Mononuclear cell (primary cell): ENCODE results near the gene CD300A. TPM values are rescaled to one million over a fixed set of nuclear protein-coding genes. Genes with fewer than 3 reads are reported as not detected.
"Not testable (repeated sequence)": the region's sequence is repeated elsewhere in the genome, so short reads cannot be mapped to it uniquely, and the experiment has no call there.

Source experiments
- H3K27me3 ChIP-seq: 2 replicates; pipeline ENCODE4 v1.6.0; 2011; ENCODE audit warnings: low read length, control low read depth; ENCODE audit not compliant: insufficient read depth
- H3K4me1 ChIP-seq: 2 replicates; pipeline ENCODE4 v1.5.1; 2011; ENCODE audit warnings: mild to moderate bottlenecking, low read length, control low read depth; ENCODE audit not compliant: insufficient read depth
- H3K4me3 ChIP-seq: 2 replicates; pipeline ENCODE4 v1.5.1; 2011; ENCODE audit warnings: mild to moderate bottlenecking, low read length, moderate library complexity
- H3K9me3 ChIP-seq: 2 replicates; pipeline ENCODE4 v1.5.1; 2011; ENCODE audit warnings: low read depth, mild to moderate bottlenecking, control low read depth, low read length
- total RNA-seq: library from RNA; depleted of rRNA; stranded (reverse); fragments of >200 nt; gene quantifications from one replicate; pipeline ENCODE4 v1.2.3, GENCODE V29; 2012

CD300A gene
- total RNA-seq, 1 donor, result 20.8 TPM

DNA sequence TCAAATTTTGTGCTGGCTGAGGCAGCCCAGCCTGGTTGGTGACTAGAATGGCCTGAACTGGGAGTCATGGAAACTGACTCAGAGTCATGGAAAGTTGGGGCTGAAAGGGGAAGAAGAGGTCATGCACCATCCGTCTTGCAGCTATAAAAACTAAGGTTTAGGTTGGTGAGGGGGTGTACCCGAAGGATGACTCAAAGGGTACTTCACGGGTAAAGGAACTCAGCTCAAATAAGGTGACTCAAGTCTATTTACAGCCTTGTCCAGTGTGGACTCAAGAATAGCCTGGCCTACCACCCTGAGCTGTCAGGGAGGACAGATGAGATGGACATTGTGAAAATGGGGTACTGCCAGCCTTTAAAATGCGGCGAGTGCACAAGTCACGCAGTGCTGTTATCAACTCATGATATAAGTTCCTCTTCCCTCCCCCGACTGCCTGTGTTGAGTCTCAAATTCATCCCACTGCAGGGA, 46.2 kb downstream of the CD300A start:
- Histone ChIP-seq H3K4me1 (peaks cover 25% of the 10 kb centered on the region), H3K4me3 (no peak overlapping the region), H3K9me3 (no peaks in the 10 kb centered on the region), H3K27me3 (no peaks in the 10 kb centered on the region)

DNA sequence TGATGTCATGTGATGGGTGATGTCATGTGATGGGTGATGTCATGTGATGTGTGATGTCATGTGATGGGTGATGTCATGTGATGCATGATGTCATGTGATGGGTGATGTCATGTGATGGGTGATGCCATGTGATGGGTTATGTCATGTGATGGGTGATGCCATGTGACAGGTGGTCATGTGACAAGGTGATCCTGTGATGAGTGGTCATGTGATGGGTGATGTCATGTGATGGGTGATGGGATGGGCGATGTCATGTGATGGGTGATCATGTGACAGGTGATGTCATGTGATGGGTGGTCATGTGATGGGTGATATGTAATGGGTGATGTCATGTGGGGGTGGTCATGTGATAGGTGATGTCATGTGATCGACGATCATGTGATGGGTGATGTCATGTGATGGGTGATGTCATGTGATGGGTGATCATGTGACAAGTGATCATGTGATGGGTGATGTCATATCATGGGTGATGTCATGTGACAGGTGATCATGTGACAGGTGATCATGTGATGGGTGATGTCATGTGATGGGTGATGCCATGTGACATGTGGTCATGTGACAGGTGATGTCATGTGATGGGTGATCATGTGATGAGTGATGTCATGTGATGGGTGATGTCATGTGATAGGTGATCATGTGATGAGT, 47.7 kb downstream of the CD300A start:
- no peak overlapping the region for H3K4me3 ChIP-seq
- H3K4me1 ChIP-seq, result peaks cover 25% of the 10 kb centered on the region
- H3K27me3 ChIP-seq, result no peaks in the 10 kb centered on the region
- no peaks in the 10 kb centered on the region for H3K9me3 ChIP-seq

DNA sequence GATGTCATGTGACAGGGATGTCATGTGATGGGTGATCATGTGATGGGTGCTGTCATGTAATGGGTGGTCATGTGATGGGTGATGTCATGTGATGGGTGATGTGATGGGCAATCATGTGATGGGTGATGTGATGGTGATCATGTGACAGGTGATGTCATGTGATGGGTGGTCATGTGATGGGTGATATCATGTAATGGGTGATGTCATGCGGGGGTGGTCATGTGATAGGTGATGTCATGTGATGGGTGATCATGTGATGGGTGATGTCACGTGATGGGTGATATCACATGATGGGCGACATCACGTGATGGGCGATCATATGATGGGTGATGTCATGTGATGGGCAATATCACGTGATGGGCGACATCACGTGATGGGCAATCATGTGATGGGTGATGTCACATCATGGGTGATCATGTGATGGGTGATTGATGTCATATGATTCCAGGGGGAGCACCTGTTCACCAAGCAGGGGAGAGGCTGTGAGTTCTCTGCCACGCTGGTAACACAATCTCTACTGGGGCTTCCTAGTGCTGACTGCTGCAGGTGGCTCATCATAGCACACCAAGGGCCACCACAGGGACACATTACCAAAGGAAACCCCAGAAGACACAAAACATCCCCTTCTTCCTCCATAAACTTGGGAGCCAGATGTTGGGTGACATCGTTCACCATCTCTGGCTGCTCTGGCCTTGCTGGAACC, 48.3 kb downstream of the CD300A start:
- Histone ChIP-seq H3K9me3 (no peaks in the 10 kb centered on the region), H3K4me3 (no peak overlapping the region), H3K27me3 (no peaks in the 10 kb centered on the region), H3K4me1 (peaks cover 32% of the 10 kb centered on the region)

DNA sequence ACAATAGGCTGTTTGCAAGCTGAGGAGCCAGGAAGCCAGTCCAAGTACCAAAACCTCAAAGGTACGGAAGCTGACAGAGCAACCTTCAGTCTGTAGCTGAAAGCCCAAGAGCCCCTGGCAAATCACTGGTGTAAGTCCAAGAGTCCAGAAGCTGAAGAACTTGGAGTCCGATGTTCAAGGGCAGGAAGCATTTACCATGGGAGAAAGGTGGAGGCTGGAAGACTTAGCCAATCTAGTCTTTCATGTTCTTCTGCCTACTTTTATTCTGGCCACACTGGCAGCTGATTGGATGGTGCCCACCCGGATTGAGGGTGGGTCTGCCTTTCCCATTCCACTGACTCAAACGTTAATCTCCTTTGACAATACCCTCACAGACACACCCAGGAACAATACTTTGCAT, 49.5 kb downstream of the CD300A start:
- H3K4me1 ChIP-seq, result peaks cover 44% of the 10 kb centered on the region
- no peaks in the 10 kb centered on the region for H3K27me3 ChIP-seq
- H3K9me3 ChIP-seq, result no peaks in the 10 kb centered on the region
- H3K4me3 ChIP-seq, result no peak overlapping the region

DNA sequence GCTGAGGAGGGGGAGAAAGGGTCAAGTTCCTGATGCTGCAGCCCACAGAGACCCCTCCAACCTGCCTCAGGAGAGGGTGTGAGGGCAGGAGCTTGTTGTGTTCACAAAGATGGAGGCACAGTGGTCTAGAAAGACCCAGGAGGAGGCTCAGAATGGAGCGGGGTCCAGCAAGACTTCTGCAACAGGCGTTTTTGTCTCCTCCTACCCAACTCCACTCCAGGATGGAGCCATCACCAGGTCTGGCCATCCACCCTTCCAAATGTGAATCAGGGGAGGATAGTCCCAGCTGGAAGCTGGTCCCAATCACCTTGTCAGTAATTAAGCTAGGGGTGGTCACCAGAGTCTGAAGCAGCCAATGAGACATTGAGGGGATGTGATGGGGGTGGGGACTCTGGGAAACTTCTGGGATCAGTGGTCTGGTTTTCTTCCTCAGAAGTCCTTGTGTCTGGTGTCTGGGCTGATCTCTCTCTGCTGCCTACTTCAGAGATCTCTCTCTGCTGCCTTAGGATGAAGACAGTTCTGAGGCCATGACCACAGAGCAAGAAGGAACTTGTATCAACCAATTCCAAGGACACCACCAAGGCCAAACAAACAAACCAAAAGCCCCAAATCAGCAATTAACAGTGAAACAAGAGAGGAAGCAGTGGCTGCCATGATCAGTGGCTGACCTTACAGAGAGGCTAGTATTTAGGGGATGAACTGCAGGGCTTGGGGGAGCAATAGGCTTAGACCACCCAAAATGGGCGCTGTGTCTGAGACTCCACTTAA, 50.3 kb downstream of the CD300A start:
- H3K4me3 ChIP-seq, result no peak overlapping the region
- no peaks in the 10 kb centered on the region for H3K27me3 ChIP-seq
- peaks cover 47% of the 10 kb centered on the region for H3K4me1 ChIP-seq
- H3K9me3 ChIP-seq, result no peaks in the 10 kb centered on the region

DNA sequence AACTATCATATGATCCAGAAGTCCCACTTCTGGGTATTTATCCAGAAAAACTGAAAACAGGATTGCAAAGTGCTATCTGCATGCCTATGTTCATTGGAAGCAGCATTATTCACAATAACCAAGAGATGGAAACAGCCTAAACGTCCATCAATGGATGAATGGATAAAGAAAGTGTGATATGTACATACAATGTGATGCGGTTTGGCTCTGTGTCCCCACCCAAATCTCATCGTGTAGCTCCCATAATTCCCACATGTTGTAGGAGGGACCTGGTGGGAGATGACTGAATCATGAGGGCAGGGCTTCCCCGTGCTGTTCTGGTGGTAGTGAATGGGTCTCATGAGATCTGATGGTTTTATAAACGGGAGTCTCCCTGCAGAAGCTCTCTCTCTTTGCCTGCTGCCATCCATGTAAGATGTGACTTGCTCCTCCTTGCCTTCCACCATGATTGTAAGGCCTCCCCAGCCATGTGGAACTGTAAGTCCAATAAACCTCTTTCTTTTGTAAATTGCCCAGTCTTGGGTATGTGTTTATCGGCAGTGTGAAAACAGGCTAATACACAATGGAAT, 52.1 kb downstream of the CD300A start:
- peaks cover 47% of the 10 kb centered on the region for H3K4me1 ChIP-seq
- H3K27me3 ChIP-seq, result not testable (repeated sequence)

DNA sequence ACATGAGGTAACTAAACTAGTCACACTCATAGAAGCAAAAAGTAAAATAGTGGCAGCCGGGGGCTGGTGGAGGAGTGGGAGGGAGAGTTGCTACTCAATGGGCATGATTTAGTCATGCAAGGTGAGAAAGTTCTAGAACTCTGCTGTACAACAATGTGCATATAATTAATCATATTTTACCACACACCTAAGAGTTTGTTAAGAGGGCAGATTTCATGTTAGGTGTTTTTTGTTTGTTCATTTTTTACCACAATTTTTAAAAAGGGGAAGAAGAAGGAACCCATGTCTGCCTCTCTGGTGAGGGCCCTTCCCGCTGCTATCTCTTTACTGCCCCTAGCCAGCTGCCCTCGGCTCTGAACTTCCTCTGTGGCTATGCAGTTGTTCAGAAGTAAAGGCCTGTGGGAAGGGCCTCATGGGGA, 53.6 kb downstream of the CD300A start:
- H3K9me3 ChIP-seq, result no peaks in the 10 kb centered on the region
- no peaks in the 10 kb centered on the region for H3K27me3 ChIP-seq
- H3K4me1 ChIP-seq, result peaks cover 60% of the 10 kb centered on the region
- no peak overlapping the region for H3K4me3 ChIP-seq

More for the DNA sequence above, 52.1 kb downstream of the CD300A start:
- not testable (repeated sequence) for H3K4me3 ChIP-seq, H3K9me3 ChIP-seq

DNA sequence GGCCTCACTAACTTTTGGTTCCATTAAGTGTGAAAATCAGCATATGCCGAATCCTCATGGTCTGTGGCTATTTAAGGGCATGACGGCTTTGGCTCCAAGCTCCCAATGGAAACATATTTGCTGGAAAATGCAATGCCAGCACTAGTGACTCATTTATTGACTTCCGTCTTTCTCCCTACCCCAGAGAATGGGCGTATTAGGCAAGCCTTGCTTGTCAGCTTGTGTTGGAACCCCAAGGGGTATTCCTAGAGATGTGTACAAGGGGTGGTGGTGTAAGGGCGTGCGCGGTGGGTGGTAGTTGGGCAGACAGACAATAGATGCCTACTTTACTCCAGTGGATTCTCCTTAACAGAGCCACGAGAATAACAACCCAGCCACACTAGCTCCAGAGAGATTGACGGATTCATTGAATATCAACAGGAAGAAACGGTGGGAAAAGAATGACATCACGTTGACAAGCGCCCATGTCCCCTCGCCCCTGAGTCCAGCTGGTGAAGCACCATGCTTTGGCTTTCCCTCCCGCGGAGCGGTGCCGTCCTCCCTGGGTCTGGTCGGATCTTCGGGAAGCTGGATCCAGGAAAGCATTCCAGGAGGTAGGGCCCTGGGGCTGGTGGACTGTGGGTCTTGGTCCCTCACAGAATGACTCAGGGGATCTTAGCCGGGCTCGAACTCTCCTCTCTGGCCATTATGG, 54.5 kb downstream of the CD300A start:
- H3K4me1 ChIP-seq, result peaks cover 68% of the 10 kb centered on the region
- H3K4me3 ChIP-seq, result no peak overlapping the region
- no peaks in the 10 kb centered on the region for H3K9me3 ChIP-seq
- H3K27me3 ChIP-seq, result no peaks in the 10 kb centered on the region

DNA sequence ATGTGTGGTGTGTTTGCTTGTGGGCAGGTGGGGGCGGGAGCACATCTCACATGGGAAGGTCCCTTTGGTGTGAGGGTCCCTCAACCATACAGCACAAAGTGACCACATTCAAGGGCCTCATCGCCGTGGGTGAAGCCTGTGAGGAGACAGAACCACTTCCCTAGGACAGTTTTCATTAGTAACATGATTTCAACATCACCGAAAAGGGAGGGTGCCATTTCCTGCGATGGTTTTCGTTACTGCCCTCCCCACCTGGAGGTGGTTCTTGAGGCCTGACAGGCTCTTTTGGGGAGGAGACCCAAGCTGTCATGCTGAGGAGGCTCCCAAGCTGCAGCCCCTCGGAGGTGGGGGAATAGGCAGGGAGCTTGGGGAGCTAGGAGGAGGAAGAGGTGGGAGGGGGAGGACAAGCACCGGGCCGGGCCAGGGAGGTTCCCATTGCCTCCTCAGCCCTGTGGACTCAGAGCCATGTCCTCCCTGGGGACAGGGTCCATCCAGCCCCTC, 55.3 kb downstream of the CD300A start:
- no peaks in the 10 kb centered on the region for H3K27me3 ChIP-seq
- H3K4me1 ChIP-seq, result peaks cover 76% of the 10 kb centered on the region
- H3K9me3 ChIP-seq, result no peaks in the 10 kb centered on the region
- H3K4me3 ChIP-seq, result no peak overlapping the region

DNA sequence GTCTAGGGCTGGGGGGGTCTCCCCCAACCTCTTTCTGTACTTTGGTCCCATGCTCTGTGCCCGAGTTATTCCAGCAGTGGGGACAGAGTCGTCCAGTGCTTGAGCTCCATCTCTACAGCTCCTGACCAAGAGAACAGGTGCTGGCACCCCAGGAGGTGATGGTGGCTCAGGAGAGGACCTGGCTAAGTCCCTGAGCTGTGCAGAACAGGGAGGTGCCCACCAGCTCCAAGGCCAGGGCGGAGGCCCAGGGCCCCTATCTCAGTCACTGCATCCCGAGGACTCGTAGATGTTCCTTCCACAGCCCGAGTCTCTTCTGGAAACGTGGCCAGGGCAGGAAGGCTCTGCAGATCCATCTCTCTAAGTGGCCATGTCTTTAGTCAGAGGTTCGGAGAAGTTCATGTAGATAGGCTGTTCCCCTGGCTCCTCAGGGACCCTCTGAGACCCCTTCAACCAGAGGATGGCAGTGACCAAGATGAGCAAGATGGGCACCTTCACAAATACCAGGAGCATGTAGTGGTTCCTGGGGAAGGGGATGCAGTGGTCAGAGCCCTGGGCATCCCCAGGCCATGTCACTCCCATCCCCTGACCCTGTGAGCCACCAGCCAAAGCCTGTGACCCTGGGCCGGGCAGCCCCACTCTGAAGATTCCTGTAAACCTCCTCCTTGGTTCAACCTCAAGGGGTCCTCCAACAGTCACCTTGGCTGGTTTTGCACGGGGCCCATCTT, 56.1 kb downstream of the CD300A start:
- Histone ChIP-seq H3K4me1 (peaks cover 84% of the 10 kb centered on the region), H3K27me3 (no peaks in the 10 kb centered on the region), H3K9me3 (no peaks in the 10 kb centered on the region), H3K4me3 (no peak overlapping the region)

DNA sequence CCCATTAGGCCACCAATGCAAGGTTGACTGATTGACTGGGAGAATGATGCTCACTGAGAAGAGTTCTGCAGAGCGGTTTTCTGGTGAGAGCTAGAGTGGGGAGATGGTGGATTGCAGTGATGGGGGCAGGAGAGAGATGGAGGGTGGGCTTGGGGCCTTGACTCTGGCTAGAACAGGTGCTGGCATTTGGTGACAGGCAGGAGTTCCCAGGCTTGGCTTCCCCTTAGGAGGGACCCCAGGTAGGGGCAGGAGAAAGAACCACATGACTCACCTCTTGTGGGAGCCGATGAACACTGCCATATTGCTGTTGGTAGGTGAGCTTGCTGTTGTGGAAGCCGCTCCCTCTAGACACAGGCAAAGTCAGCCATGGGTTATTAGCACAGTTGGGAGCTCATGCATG, 56.9 kb downstream of the CD300A start:
- Histone ChIP-seq H3K4me1 (peaks cover 92% of the 10 kb centered on the region), H3K4me3 (no peak overlapping the region)

DNA sequence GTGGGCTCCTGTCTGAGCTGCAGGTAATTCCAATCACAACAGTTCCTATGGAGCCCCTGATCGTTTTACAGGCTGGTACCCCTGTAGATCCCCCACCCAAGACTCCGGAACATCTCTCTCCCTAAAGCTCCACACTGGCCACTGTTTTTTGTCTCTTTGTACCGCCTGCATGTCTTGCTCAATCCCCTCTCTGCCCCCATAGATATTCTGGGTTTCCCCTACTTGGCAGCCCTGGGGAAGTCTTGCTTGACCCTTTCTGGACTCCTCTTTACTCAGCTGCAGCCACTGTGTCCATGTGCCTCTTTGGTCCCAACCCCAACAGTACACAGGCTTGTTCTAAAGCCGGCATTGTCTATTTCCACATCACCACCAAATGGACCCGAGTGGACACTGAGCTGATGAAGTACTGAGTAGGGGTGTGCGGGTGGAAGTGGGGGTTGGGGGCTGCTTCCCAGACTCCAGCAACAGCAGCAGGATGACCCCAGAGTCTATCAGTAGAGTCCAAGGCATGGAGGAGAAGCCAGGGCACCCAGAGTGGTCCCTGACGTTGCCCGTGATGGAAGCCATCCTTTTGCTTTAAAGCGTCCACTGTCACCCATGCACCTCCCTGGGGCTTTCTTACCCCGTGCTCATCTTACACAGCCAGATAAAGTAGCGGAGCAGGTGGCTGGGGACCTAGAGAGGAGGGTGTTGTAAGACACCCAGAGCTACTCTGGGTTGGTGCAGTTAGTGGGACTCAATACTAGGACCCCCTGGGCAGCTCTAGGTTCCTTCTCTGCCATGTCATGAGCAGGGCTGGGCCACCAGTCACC, 58.4 kb downstream of the CD300A start:
- no peak overlapping the region for H3K4me3 ChIP-seq
- H3K9me3 ChIP-seq, result no peaks in the 10 kb centered on the region
- peaks cover 99% of the 10 kb centered on the region for H3K4me1 ChIP-seq
- no peaks in the 10 kb centered on the region for H3K27me3 ChIP-seq

More for the DNA sequence above, 56.9 kb downstream of the CD300A start:
- no peaks in the 10 kb centered on the region for H3K9me3 ChIP-seq
- no peaks in the 10 kb centered on the region for H3K27me3 ChIP-seq

DNA sequence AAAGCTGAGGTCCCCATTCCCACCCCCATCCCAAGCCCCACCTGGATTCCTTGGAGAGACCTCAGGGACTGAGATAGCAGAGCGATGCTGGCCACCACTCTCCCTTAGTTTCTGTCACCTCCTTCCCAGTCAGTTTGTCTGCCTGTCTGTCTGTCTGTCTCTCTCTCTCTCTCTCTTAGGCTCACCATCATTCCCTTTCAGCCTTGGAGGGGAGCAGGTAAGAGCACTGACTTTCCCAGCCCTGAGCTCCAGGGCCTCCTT, 59.0 kb downstream of the CD300A start:
- H3K4me1 ChIP-seq, result peaks cover 99% of the 10 kb centered on the region
- no peaks in the 10 kb centered on the region for H3K27me3 ChIP-seq
- H3K4me3 ChIP-seq, result no peak overlapping the region
- no peaks in the 10 kb centered on the region for H3K9me3 ChIP-seq
